ENCODE measurements around the gene C1orf232. TPM values are rescaled to one million over a fixed set of nuclear protein-coding genes. Genes with fewer than 3 reads are reported as not detected.

Gene C1orf232
- total and polyA plus RNA-seq, 9 of the 15 experiments (the other 6 are each of a cell fraction or from before 2014, with no cell fraction given), result not detected

DNA sequence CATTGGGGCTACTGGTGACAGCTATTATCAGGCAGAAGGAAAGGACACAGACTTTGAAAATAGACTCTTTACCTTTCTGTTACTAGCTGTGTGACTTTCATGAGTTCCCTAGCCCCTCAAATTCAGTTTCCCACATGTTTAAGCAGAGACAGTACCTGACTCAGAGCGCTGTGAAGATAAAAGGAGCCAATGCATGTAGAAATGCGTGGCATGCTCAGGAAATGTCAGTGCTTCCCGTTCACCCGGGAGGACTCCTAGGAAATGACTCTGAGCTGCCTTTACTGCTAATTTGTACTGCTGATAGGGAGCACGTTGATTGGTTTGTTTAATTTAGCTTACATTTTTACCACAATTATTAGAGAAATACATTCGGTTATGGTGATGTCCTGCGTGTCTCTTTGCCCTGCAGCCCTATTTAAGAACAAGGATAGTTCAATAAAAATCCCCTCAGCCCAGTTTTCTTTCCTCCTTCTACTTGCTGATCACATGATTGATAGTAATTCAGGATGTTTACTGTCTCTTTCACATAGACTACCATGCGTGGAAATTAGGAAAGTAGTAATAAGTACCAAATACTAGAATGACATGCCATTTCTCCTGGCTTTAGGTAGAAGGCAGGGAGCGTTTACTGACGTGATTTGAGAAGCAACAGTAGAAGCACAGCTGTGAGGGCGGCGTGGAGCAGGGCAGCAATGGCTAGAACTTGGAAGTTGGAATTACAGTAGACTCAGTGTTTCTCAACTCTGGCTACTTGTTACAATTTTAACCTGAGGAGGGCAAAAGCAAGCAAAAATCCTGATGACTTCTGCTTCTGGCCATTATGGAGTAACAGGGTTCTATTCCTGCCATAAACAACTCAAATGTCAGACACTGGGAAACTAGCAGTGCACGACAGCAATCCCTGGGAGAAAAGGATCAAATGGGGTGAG is 41.3 kb downstream of the C1orf232 start (continued):
- TF ChIP-seq, protein P1, sequence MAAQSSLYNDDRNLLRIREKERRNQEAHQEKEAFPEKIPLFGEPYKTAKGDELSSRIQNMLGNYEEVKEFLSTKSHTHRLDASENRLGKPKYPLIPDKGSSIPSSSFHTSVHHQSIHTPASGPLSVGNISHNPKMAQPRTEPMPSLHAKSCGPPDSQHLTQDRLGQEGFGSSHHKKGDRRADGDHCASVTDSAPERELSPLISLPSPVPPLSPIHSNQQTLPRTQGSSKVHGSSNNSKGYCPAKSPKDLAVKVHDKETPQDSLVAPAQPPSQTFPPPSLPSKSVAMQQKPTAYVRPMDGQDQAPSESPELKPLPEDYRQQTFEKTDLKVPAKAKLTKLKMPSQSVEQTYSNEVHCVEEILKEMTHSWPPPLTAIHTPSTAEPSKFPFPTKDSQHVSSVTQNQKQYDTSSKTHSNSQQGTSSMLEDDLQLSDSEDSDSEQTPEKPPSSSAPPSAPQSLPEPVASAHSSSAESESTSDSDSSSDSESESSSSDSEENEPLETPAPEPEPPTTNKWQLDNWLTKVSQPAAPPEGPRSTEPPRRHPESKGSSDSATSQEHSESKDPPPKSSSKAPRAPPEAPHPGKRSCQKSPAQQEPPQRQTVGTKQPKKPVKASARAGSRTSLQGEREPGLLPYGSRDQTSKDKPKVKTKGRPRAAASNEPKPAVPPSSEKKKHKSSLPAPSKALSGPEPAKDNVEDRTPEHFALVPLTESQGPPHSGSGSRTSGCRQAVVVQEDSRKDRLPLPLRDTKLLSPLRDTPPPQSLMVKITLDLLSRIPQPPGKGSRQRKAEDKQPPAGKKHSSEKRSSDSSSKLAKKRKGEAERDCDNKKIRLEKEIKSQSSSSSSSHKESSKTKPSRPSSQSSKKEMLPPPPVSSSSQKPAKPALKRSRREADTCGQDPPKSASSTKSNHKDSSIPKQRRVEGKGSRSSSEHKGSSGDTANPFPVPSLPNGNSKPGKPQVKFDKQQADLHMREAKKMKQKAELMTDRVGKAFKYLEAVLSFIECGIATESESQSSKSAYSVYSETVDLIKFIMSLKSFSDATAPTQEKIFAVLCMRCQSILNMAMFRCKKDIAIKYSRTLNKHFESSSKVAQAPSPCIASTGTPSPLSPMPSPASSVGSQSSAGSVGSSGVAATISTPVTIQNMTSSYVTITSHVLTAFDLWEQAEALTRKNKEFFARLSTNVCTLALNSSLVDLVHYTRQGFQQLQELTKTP (IDR thresholded peaks at IDR 0.05; ENCODE audit: low read depth in 1 of 2, partially characterized antibody in 2 of 2), result peak; percentile 46 to 70
- TF ChIP-seq, protein P2, sequence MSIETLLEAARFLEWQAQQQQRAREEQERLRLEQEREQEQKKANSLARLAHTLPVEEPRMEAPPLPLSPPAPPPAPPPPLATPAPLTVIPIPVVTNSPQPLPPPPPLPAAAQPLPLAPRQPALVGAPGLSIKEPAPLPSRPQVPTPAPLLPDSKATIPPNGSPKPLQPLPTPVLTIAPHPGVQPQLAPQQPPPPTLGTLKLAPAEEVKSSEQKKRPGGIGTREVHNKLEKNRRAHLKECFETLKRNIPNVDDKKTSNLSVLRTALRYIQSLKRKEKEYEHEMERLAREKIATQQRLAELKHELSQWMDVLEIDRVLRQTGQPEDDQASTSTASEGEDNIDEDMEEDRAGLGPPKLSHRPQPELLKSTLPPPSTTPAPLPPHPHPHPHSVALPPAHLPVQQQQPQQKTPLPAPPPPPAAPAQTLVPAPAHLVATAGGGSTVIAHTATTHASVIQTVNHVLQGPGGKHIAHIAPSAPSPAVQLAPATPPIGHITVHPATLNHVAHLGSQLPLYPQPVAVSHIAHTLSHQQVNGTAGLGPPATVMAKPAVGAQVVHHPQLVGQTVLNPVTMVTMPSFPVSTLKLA (conservative IDR thresholded peaks at IDR 0.05), result peak; percentile 16 to 43; a peak in 1 of 4 replicates
- TF ChIP-seq, protein P3, sequence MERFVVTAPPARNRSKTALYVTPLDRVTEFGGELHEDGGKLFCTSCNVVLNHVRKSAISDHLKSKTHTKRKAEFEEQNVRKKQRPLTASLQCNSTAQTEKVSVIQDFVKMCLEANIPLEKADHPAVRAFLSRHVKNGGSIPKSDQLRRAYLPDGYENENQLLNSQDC (CRISPR knock-in tag; IDR thresholded peaks at IDR 0.05), result peak; percentile 70; the same call in 1 of the 2 replicates
